GM18508 (cell line): ENCODE data around the gene BIN1.

Source experiments
- ATAC-seq: cut with Tn5 transposase; IDR thresholded peaks from one replicate; pipeline ENCODE4 v1.9.1; 2021; ENCODE audit warnings: moderate number of reproducible peaks; ENCODE audit not compliant: insufficient read depth, unreplicated experiment

The BIN1 gene

DNA sequence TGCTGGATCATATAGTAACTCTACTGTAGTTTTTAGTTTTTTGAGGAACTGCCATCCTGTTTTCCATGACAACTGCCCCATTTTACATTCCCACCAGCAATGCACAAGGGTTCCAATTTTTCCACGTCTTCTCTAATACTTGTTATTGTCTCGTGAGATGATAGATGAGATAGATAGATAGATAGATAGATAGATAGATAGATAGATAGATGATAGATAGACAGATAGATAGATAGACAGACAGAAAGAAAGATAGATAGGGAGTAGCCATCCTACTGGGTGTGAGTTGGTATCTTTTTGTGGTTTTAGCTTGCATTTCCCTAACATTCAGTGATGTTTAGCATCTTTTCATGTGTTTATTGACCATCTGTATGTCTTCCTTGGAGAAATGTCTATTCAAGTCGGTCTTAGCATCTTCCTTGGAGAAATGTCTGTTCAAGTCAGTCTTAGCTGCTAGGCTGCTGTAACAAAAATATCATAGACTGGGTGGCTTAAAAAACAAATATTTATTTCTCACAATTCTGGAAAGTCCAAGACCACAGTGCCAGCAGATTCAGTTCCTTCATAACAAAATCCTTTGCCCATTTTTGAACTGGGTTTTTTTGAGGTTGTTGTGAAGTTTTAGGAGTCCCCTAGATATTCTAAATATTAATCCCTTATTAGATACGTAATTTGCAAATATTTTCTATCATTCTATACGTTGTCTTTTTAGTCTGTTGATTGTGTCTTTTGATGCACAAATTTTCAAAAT is 98.5 kb downstream of the BIN1 start:
- ATAC-seq: no peak

DNA sequence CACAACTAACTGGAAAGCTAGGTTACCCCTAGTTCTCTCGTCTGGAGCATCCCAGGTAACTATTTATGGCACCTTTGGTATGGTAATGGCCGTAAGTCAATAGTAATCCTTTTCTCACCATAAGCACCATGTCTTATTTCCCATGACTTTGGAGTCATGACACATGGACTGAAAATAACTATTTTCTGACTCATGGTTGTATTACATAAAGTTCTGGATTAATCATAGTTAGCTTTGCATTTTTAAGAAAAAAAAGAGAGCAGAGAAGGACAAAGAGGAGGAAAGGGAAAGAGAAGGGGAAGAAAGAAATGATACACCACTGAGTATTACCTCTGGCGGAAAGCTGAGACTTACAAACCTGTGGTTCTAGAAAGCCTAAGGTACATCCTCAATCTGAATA is 99.3 kb downstream of the BIN1 start:
- ATAC-seq: no peak

DNA sequence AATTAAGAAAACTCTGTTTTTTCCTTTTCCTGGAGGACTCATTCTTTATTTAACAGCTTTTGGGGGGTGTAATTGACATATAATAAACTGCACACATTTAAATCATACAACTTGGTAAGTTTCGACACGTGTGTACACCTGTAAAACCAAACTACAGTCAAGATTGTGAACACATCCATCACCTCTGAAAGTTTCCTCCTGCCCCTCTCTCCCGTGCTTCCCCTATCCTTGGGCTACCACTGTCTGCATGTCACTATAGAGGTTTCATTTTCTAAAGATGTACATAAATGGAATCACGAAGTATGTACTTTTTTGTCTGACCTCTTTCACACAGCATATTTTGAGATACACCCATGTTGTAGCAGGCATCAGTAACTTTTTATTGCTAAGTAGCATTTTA is 100.0 kb downstream of the BIN1 start:
- no peak for ATAC-seq

DNA sequence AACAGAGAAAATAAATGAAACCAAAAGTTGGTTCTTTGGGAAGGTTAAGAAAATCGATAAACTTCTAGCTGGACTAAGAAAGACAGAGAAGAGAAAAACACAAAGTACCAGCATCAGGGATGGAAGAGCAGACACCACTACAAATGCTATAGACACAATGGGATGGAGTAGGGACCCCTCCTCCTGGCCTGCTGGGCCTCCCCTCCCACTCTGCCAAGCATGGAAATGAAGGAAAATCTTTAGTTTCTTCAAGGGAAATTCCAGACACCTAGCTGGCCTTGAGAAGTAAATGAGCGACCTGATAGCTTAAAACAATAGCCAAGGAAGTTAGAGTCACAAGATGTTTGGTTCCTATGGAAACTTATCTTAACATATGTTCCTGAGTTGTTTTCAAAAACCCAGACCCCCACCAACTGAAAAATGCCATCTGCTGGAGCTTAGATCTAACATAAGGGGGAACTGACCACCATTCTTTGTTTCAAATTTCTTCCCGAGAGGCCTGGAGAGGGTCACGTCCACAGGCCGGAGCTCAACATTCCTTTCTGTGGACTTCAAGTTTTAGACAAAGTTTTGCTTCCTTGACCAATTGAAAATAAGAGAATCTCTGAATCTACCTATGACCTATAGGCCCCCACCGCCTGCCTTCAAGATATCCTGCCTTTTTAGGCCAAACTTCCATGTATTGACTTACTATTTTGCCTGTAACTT is 101.9 kb downstream of the BIN1 start:
- no peak for ATAC-seq

DNA sequence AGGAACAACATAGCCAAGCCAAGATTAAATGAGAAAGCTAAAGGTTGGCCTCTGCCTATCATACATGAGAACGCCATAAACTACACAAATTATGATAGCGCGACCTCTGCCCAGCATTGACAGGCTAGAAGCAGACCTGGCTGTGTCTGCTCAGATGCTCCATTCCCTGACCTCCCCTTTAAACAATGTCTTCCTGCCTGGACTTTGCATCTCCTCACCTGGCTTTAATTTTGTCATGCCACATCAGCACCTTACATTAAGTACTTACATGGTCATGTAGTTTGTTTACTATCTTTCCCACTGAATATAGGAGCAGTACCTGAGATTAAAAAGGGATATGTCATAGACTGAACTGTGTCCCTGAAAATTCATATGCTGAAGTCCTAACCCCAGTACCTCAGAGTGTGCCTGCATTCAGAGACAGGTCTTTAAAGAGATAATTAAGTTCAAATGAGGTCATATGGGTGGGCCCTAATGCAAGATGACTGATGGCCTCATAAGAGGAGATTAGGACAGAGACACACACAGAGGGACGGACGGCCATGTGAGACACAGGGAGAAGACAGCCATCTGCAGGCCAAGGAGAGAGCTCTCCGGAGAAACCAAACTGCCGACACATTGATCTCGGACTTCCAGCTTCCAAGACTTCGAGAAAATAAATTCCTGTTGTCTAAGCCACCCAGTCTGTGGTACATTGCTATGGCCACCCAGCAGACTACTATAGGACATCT is 103.7 kb downstream of the BIN1 start:
- no peak for ATAC-seq

DNA sequence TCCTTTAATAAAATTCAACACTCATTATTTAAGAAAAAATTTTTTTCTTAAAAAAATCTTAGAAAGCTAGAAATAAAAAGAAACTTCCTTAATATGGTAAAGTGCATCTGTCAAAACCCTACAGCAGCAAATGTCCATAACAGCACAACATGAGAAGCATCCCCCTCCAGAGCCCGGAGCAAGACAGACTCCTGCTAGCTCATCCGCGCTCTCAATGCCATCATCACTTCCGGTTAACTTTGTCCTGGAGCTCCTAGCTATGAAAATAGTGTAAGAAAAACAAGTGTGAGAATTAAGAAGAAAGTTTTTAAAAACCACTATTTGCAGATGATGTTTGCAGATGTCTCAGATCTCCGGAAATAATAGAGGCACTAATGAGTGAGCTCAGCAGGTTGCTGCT is 105.2 kb downstream of the BIN1 start:
- no peak for ATAC-seq

DNA sequence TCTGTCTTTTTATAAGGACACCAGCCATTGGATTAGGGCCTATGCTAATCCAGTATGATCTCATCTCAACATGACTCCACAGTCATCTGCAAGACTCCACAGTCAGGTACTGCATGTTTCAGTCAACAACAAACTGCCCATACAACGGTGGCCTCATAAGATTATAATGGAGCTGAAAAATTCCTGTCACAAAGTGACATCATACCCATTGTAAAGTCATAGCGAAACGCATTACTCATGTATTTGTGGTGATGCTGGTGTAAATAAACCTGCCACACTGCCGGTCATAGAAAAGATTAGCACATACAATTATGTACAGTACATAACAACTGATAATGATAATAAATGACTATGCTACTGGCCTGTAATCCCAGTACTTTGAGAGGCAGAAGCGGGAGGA is 106.0 kb downstream of the BIN1 start:
- peak; percentile 77 for ATAC-seq

DNA sequence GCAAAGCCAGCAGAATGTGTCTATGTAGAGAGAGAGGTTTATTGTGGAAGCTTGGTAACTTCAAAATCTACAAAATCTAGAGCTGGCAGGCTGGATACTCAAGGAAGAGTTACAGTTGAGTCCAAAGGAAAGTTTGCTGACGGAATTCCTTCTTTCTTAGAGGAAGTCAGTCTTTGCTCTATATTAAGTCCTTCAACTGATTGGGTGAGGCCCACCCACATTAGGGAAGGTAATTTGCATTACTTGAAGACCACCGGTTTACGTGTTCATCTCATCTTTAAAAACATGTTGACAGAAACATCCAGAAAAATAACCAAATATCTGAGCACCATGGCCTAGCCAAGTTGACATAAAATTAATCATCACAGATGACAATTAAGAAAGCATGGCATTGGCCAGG is 106.8 kb downstream of the BIN1 start:
- ATAC-seq: no peak

DNA sequence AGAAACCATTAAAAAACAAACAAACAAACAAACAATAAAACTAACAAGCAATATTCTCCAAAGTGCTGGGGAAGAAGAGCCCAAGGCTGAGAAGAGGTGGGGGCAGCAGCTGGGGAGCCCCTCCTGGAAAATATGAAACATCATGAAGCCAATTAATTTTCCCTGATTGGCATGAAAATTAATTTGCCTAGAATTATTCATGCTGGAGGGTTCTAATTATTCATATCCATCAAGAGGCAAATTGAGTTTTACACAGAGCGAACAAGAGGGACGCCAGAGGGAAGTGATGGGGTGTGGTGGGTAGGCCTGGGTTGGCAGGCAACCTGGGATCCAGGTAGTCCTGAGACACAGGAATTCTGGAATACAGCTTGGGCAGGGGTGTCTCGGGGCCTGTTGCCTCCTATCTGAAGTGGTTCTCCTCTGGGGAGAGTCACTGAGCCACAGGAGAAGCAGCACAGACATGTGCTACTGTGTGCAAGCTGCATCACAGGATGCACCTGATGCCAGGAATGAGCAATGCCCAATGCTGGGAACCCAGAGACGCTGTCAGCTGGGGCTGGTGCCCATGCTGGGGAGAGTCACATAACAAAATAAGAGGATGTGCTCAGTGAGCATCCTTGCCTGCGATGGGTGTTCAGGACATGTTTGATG is 107.7 kb downstream of the BIN1 start:
- ATAC-seq: no peak

DNA sequence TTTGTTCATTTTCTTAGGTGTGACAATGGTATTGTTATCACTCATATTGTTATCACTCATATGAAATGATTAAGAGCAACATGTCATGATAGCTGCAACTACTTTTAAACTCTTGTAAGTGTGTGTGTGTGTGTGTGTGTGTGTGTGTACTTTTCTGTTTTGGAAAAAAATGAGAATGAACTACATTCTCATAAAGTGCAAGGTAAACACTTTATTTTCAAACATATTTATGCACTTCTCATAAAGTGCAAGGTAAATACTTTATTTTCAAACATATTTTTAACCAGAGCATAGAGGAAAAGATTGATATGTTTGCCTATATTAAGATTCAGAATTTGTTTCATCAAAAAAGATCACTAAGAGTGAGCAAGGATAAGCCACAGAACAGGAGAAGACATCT is 108.5 kb downstream of the BIN1 start:
- no peak for ATAC-seq
